ENCODE data around the gene NGFR. TPM values are rescaled to one million over a fixed set of nuclear protein-coding genes. Genes with fewer than 3 reads are reported as not detected.
A peak's percentile ranks its signal among the peaks of the same experiment; 100 is the strongest.
"Not testable (repeated sequence)": the region's sequence is repeated elsewhere in the genome, so short reads cannot be mapped to it uniquely, and the experiment has no call there.

NGFR gene
- total RNA-seq, 1 donor from 2014 or later: under 0.01 TPM

DNA sequence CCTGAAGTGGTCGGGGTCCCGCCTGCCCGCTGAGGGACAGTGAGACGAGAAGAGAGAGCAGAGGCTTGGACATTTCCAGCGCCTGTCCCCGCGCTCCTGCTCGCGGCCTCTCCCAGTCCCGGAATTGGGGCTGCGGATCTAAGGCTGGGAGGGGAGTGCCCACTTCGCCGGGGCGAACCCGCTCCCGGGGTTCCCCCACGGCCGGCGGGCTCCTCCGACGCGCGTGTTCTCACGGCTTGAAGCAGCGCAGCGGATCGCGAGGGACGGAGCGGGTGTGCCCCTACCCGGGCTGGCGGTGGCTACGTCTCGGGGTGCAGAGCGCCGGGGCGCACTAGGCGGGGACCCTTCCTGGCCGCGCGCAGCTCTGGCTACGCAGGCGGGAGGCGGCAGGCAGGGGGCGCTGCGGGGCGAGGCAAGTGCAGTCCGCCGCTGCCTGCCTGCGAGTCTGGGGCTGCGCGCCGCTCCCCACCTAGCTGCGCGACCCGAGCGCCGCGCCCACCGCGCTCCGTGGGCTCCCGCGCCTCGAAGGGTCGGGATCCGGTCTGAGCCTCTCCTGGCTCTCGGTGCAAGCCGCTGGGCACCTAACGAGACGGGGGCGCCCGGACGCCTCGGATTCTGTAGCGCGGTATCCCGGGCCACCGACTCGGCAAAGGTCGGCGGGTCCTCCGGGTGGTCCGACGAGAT lies 1.2 kb downstream of the NGFR start:
- DNase-seq (ENCODE audit: low read depth in 2 of 2): peak; percentile 53 to 75

DNA sequence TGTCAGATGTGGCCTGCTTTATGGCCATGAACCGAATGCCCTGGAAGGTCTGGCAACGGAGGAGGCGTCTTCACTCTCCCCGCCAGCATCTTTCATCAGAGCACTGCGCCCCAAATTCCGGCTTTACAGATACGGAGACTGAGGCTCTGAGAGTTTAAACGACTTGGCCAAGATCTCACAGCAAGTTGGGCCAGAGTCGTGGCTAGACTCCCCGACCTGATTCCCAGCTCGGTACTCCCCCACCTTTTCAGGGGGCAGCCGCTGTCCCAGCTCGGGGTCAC lies 1.7 kb downstream of the NGFR start:
- DNase-seq (ENCODE audit: low read depth in 2 of 2): no peak

DNA sequence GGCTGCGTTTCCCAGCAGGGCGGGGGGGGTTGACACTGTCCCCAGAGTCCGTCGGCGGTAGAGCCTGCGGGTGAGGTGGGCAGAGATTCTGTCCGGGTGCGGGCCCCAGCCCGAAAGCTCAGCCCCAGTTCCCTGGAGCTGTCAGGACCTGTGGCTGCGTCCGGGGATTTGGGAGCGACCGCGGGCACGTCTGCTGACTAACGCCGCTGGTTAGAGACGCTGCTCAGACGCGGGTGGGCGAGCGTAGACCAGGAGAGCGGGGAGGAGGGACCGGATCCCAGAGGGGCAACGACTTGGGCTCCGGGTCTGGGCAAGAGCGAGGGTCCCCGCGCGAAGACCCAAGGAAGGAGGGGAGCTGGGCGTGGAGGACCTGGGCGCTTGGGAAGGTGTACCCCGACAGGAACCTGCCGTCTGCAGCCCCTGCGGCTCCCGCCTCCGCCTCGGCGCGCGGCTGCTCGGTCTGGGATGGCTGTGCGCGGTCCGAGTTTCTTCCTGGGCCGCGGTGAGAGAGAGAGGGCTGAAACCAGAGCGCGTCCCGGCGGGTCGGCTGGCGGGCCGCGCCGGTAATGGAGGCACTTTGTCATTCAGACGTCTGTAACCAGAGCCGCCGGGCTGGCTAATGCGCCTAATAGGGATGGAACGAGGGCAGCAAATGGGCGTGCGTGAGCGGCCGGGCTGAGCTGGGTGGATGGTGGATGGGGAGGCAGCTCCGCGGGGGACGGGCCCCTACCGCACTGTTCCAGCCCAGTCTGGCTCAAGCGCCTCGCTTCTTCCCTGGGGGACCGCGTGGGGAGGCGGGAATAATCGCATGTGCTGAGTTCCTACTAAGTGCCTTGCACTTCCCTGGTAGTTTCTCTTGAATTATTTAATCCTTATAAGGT lies 2.3 kb downstream of the NGFR start:
- peak in 1 of 2 donors; percentile 23 for DNase-seq (ENCODE audit: low read depth in 2 of 2)

DNA sequence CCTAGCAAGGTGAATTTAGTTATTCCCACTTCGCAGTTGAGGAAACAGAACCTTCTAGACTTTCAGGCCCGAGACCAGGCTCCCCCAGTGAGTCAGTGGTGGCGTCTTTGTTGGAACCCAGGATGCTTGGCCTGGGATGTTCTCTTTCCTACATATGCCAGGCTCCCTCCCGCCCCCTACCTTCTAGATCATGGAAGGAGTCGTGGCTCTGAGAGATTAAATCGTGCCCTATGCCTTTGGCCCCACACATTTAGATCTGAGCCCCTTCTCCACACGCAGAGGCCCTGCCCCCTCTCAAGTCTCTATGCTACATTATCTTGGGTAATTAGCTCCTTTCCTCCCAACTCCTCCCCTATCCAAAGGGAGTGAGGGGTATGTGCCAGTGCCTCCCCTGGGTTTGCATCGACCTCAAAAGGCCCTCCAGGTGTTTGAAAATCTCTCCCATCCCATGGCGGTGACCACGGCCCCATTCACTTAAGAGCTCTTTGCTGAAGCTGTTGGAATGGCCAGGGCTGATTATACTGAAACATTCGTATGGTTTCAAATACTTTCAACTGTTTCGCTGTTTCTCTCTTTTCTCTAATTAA lies 3.0 kb downstream of the NGFR start:
- no peak for DNase-seq (ENCODE audit: low read depth in 2 of 2)

DNA sequence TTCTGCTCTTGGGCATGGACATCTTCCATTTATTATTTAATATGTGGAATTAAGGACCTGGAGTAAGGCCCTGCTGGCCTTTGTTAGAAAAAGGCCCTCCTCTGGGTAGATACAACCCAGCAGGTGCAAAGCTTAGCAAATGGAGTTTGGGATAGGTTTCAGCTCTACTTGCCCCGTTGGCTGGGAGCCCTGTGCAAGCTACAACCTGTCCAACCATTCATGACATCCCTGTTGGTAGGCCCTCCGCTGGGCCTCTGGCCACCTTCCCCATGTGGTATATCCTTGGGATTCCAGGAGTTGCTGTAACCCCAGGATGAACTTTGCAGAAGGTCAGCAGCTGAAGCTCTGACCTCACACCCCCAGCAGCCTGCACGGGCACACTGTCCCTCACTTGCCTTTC lies 6.4 kb downstream of the NGFR start:
- DNase-seq (ENCODE audit: low read depth in 2 of 2): no peak

DNA sequence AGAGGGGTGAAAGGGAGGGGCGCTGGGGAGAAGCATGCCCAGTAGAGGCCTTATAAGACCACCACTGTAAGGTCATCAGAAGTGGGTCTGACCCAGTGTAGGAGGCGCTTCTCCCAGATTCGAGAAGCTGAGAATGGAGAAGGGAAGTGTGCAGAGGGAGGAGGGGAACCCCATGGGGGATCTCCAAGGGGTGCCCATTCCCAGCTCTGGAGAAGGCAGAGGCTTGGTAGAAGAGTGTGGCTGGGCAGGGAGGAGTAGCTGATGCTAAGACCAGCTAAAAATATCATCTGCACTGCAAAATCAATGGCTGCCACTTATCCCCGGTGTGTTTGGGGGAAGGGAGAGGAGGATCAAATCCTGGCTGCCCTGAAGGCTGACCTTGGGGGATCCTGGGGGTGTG lies 7.2 kb downstream of the NGFR start:
- no peak for DNase-seq (ENCODE audit: low read depth in 2 of 2)

DNA sequence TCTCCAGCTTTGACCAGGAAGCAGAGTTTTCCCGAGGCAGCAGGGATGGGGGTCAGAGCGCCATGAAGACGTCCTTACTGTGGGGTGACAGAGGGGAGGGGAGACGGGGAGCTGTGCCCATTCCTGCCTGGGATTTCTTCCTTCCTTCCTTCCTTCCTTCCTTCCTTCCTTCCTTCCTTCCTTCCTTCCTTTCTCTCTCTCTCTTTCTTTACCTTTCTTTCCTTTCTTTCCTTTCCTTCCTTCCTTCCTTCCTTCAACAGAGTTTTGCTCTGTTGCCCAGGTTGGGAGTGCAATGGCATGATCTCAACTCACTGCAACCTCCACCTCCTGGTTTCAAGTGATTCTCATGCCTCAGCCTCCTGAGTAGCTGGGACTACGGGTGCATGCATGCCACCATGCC lies 7.6 kb downstream of the NGFR start:
- DNase-seq (ENCODE audit: low read depth in 2 of 2): not testable (repeated sequence)

DNA sequence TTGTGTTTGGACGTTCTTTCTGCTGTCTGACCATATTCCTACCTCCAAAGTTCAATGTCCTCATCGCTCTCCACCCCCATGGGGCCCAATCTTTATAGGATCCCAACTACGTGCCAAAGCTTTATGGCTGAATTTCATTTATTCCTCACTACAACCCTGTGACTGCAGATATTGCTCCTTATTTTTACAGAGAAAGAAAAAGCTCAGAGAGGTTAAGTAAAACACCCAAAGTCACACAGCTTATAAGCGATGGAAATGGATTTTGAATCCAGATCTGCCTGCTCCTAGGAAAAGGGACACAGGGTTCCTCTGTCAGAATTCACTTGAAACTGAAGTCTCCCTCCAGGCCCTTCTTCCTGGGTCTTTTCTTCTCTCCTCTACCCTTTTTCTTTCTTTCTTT lies 9.3 kb downstream of the NGFR start:
- no peak for DNase-seq (ENCODE audit: low read depth in 2 of 2)

DNA sequence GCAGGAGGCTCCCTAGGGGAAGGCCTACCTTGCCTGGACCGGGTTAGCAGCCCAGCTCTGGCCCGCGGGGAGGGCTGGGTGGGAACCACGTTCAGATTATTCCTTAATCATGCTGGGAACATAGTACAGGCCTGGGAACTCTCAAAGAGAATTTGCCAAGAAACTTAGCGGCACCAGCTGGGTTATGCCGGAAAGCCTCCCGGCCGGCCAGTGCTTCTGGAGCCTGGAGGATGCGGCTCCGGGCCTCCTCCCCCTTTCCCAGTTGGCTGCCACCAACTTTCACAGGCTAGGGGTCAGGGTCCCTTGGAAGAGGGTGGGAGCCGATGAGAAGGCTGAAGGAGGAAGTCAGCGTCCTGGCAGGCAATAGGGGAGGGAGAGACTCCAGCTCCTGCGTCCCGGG lies 10.8 kb downstream of the NGFR start:
- no peak for DNase-seq (ENCODE audit: low read depth in 2 of 2)

DNA sequence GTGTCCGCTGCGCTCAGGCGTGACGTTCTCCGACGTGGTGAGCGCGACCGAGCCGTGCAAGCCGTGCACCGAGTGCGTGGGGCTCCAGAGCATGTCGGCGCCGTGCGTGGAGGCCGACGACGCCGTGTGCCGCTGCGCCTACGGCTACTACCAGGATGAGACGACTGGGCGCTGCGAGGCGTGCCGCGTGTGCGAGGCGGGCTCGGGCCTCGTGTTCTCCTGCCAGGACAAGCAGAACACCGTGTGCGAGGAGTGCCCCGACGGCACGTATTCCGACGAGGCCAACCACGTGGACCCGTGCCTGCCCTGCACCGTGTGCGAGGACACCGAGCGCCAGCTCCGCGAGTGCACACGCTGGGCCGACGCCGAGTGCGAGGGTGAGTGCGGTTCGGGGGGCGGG lies 11.2 kb downstream of the NGFR start:
- DNase-seq (ENCODE audit: low read depth in 2 of 2): no peak

DNA sequence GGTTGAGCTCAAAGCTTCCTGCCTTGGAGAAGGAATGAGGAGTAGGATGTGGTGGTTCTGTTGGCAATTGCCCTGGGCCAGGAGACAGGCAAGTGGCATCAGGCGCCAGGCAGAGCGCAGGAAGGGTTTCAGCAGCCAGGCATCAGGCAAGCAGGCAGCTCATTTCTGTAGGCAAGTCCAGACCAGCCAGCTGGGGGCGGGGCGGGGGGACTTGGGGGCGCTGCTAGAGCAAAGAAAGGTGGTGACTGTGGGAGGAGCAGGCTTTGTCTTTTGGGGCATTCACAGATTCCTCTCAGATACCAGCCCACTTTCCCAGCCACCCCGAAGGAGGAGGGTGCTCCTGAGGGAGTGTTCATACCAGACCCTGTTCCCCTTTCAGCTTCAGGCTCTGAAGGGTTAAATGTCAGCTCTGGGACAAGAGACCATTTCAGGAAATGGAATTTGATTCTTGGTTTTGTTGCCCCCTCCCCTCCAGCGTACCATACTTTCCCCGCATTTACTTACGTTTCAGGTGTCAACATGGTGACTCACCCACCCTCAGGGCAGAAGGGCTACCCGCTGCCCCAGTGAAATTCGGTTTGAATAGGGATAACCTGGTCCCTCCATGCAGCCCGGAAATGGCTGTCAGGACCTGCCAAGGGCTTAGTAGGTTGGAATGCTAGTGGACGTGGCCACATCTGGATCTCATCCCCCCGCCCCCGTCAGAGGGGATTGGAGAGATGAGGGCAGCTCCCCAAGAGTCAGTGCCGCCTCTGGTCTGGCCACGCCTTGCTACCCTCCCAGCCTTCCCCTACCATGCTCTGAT lies 13.2 kb downstream of the NGFR start:
- DNase-seq (ENCODE audit: low read depth in 2 of 2): no peak

DNA sequence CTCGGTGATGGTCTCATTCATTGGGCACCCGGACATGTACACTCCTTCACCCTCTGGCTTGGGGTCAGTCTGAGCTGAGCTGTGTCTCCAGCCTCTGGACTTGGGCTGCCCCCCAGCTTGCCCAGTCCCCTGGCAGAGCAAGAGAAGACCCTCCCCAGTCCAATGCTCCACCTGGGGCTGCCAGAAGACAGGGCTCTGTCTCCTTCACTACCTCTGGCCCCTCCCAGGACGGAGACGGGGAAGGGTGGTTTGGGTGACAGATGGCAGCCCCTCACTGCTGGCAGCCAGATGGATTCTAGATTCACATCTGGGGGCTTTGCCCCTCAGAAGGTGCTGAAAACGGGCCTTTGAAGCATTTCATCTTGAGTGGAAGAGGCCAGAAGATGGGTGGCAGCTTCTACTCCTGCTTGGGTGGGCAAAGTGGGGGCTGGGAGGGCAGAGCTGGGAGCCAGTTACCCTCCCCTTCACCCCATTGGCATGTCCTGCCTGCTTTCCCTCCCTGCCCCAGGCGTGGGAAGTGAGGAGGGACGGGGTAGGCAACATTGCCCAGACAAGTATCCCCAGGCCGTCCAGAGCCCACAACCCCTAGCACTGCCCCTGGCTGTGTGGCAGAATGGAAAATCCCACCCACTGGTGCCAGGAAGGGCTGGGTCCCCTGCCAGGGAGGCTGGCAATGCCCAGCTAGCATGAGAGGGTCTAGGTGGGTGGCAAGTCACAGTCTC lies 13.9 kb downstream of the NGFR start:
- no peak for DNase-seq (ENCODE audit: low read depth in 2 of 2)

DNA sequence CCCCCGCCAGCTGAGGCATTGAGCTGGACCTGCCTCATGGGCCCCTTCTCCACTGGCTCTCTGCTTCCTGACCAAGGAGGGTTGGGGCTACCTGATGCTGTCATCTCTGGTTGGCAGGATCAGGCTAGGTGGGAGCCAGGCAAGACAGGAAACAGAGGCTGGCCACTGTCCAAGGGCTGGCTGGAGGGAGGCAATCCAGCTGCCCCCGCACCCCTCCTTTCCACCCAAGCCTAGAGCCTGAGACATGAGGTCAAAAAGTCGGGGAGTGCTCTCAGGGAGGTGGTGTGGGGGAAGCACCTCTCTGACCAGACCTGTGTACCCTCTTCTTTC lies 14.5 kb downstream of the NGFR start:
- no peak for DNase-seq (ENCODE audit: low read depth in 2 of 2)

DNA sequence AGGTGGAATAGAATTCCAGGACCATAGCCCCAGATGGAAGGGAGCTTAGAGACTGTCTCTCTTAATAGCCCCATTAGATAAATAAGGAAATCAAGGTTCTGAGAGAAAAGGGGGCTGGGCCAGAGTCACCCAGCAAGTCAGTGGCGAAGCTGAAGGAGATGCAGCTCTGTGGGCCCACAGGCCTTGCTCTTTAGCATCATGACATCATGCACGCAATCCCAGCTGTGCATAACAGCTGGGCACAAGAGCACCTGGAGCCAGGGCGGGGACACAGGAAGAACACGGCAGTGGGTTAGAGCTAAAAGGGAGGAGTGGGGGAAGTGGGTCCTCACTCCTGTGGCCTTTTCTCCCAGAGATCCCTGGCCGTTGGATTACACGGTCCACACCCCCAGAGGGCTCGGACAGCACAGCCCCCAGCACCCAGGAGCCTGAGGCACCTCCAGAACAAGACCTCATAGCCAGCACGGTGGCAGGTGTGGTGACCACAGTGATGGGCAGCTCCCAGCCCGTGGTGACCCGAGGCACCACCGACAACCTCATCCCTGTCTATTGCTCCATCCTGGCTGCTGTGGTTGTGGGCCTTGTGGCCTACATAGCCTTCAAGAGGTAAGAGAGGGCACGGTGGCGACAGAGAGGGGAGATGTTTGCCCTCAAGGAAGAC lies 15.1 kb downstream of the NGFR start:
- no peak for DNase-seq (ENCODE audit: low read depth in 2 of 2)

DNA sequence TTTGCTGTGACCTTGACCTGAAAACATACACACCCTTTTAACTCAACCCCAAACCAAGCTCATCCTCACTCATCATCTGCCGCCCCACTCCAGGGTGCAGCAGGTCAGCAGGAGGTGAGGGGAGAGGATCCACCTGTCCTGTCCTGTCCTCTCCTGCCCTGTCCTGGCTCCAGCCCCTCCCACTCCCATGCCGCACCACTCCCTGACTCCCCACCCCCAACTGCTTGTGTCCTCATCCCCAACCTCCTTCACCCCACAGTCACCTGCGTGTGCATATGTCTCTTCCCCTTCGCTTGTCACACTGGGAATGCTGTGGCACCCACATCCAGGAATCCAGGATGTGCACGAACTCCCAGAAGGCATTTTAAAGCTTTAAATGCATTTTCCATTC lies 15.6 kb downstream of the NGFR start:
- DNase-seq (ENCODE audit: low read depth in 2 of 2): no peak

DNA sequence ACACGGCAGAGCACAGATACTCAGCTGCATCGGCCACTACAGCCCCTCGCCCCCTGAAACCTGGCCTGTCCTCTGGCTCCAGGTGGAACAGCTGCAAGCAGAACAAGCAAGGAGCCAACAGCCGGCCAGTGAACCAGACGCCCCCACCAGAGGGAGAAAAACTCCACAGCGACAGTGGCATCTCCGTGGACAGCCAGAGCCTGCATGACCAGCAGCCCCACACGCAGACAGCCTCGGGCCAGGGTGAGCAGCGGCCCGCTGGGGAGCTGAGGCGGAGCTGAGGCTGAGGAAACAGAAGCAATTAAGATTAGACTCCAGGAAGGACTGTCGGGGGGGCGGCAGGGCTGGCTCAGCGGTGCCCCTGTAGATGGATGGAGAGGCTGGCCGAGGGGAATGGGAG lies 16.7 kb downstream of the NGFR start:
- no peak for DNase-seq (ENCODE audit: low read depth in 2 of 2)

DNA sequence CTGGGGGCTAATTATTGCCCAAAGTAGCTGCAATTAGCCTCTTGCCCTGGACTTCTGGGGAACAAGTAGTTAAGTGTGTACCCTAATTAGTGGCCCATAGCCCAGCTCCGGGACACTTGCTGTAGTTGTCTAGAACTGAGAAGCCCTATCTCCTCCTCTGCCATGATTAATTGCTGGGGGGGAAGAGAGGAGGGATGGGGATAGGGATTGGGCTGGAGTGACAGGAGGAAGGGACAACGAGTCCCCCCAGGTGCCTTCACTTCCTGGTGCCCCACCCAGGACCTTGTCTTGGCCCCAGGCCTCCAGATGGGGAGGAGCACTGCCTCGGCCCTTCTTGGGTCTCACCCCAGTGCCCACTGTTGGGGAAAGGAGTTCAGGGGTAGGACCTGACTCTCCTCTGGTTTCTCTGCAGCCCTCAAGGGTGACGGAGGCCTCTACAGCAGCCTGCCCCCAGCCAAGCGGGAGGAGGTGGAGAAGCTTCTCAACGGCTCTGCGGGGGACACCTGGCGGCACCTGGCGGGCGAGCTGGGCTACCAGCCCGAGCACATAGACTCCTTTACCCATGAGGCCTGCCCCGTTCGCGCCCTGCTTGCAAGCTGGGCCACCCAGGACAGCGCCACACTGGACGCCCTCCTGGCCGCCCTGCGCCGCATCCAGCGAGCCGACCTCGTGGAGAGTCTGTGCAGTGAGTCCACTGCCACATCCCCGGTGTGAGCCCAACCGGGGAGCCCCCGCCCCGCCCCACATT lies 17.4 kb downstream of the NGFR start:
- no peak for DNase-seq (ENCODE audit: low read depth in 2 of 2)

DNA sequence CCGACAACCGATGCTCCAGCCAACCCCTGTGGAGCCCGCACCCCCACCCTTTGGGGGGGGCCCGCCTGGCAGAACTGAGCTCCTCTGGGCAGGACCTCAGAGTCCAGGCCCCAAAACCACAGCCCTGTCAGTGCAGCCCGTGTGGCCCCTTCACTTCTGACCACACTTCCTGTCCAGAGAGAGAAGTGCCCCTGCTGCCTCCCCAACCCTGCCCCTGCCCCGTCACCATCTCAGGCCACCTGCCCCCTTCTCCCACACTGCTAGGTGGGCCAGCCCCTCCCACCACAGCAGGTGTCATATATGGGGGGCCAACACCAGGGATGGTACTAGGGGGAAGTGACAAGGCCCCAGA lies 17.9 kb downstream of the NGFR start:
- no peak for DNase-seq (ENCODE audit: low read depth in 2 of 2)

DNA sequence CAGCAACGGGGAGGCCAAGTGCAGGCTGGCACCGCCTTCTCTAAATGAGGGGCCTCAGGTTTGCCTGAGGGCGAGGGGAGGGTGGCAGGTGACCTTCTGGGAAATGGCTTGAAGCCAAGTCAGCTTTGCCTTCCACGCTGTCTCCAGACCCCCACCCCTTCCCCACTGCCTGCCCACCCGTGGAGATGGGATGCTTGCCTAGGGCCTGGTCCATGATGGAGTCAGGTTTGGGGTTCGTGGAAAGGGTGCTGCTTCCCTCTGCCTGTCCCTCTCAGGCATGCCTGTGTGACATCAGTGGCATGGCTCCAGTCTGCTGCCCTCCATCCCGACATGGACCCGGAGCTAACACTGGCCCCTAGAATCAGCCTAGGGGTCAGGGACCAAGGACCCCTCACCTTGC lies 18.5 kb downstream of the NGFR start:
- no peak for DNase-seq (ENCODE audit: low read depth in 2 of 2)

DNA sequence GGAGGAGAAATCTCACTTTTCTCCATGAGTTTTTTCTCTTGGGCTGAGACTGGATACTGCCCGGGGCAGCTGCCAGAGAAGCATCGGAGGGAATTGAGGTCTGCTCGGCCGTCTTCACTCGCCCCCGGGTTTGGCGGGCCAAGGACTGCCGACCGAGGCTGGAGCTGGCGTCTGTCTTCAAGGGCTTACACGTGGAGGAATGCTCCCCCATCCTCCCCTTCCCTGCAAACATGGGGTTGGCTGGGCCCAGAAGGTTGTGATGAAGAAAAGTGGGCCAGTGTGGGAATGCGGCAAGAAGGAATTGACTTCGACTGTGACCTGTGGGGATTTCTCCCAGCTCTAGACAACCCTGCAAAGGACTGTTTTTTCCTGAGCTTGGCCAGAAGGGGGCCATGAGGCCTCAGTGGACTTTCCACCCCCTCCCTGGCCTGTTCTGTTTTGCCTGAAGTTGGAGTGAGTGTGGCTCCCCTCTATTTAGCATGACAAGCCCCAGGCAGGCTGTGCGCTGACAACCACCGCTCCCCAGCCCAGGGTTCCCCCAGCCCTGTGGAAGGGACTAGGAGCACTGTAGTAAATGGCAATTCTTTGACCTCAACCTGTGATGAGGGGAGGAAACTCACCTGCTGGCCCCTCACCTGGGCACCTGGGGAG lies 19.1 kb downstream of the NGFR start:
- DNase-seq (ENCODE audit: low read depth in 2 of 2): no peak

Measured in lung microvascular endothelial cell (primary cell).